Neural progenitor cell (in vitro differentiated cells): ENCODE results near the gene UBE2M. TPM values are rescaled to one million over a fixed set of nuclear protein-coding genes. Genes with fewer than 3 reads are reported as not detected.
A peak's percentile ranks its signal among the peaks of the same experiment; 100 is the strongest.

ENCODE experiments used
- DNase-seq: peaks from one replicate; pipeline ENCODE4 v3.0.0-alpha.2; 2016; ENCODE audit warnings: low spot score
- H2AFZ ChIP-seq: fragments of 200-600 bp; sonication (generic); replicated peaks from 2 replicates; pipeline ENCODE4 v1.6.1; 2016; ENCODE audit warnings: antibody characterized with exemption
- H3F3A ChIP-seq: fragments of 200-600 bp; sonication (generic); 2 replicates; pipeline ENCODE4 v1.6.1; 2016; ENCODE audit warnings: antibody characterized with exemption, low read depth
- H3K27ac ChIP-seq: fragments of 200-600 bp; sonication (generic); 2 replicates; pipeline ENCODE4 v1.5.1; 2016; ENCODE audit warnings: mild to moderate bottlenecking
- H3K27me3 ChIP-seq: fragments of 200-600 bp; sonication (generic); 2 replicates; pipeline ENCODE4 v1.6.1; 2016; ENCODE audit warnings: mild to moderate bottlenecking, moderate library complexity
- H3K36me3 ChIP-seq: fragments of 200-600 bp; sonication (generic); 2 replicates; pipeline ENCODE4 v1.5.1; 2016
- H3K4me1 ChIP-seq: fragments of 200-600 bp; sonication (generic); 2 replicates; pipeline ENCODE4 v1.6.1; 2016; ENCODE audit warnings: mixed run types
- H3K4me2 ChIP-seq: fragments of 200-600 bp; sonication (generic); 2 replicates; pipeline ENCODE4 v1.6.1; 2016
- H3K4me3 ChIP-seq: fragments of 200-600 bp; sonication (generic); 2 replicates; pipeline ENCODE4 v1.5.1; 2016
- H3K79me2 ChIP-seq: fragments of 200-600 bp; sonication (generic); 2 replicates; pipeline ENCODE4 v1.6.1; 2016; ENCODE audit warnings: low read depth
- H3K9ac ChIP-seq: fragments of 200-600 bp; sonication (generic); 2 replicates; pipeline ENCODE4 v1.6.1; 2016
- H3K9me3 ChIP-seq: fragments of 200-600 bp; sonication (generic); 2 replicates; pipeline ENCODE4 v1.5.1; 2016; ENCODE audit warnings: low read depth
- H4K20me1 ChIP-seq: fragments of 200-600 bp; sonication (generic); 2 replicates; pipeline ENCODE4 v1.6.1; 2016; ENCODE audit warnings: low read depth
- H3K27ac Mint-ChIP-seq: 3 replicates; pipeline ENCODE4 v1.8.0; 2021; ENCODE audit warnings: mixed read lengths
- H3K27me3 Mint-ChIP-seq: 2 replicates; pipeline ENCODE4 v1.8.0; 2022; ENCODE audit warnings: low read depth, mild to moderate bottlenecking, inconsistent platforms, moderate library complexity, mixed read lengths; ENCODE audit not compliant: insufficient read depth
- H3K36me3 Mint-ChIP-seq: 3 replicates; pipeline ENCODE4 v1.8.0; 2021; ENCODE audit warnings: mixed read lengths
- H3K4me1 Mint-ChIP-seq: 3 replicates; pipeline ENCODE4 v1.8.0; 2021; ENCODE audit warnings: mixed read lengths
- H3K4me3 Mint-ChIP-seq: 3 replicates; pipeline ENCODE4 v1.8.0; 2021; ENCODE audit warnings: mild to moderate bottlenecking, moderate library complexity, mixed read lengths
- H3K9me3 Mint-ChIP-seq: 3 replicates; pipeline ENCODE4 v1.8.0; 2020; ENCODE audit warnings: mixed read lengths
- CTCF ChIP-seq: fragments of 200-600 bp; sonication (generic); IDR thresholded peaks from 2 replicates; pipeline ENCODE4 v1.5.1; 2017; ENCODE audit warnings: antibody characterized with exemption, mild to moderate bottlenecking
- EZH2 ChIP-seq: fragments of 200-600 bp; sonication (generic); IDR thresholded peaks from 2 replicates; pipeline ENCODE4 v1.6.1; 2017; ENCODE audit warnings: antibody characterized with exemption, mild to moderate bottlenecking, moderate library complexity
- EZH2phosphoT487 ChIP-seq: fragments of 200-600 bp; sonication (generic); IDR thresholded peaks from 2 replicates; pipeline ENCODE4 v1.6.1; 2017; ENCODE audit warnings: antibody characterized with exemption
- total RNA-seq: library from RNA; depleted of rRNA; stranded (reverse); fragments of >200 nt; gene quantifications from 2 replicates; pipeline ENCODE4 v1.2.3, GENCODE V29; 2015; ENCODE audit warnings: low replicate concordance

The UBE2M gene
- total RNA-seq, 1 donor from 2014 or later: 73.3 TPM

- peaks cover 3% of the 10 kb centered on the region for H3K4me1 Mint-ChIP-seq
- no peak overlapping the region for H3K4me3 Mint-ChIP-seq
- Histone ChIP-seq H2AFZ (no peak overlapping the region), H3K9ac (peak overlapping the region; percentile 27), H4K20me1 (no peaks in the 10 kb centered on the region), H3F3A (peaks cover 13% of the 10 kb centered on the region), H3K79me2 (no peaks in the 10 kb centered on the region), H3K27me3 (peaks cover 19% of the 10 kb centered on the region), H3K4me3 (no peak overlapping the region), H3K4me1 (peaks cover under 1% of the 10 kb centered on the region), H3K4me2 (no peak overlapping the region), H3K27ac (no peak overlapping the region), H3K36me3 (no peaks in the 10 kb centered on the region), H3K9me3 (no peaks in the 10 kb centered on the region)
- no peak overlapping the region for H3K27ac Mint-ChIP-seq
- peaks cover 13% of the 10 kb centered on the region for H3K36me3 Mint-ChIP-seq
- no peaks in the 10 kb centered on the region for H3K9me3 Mint-ChIP-seq
- TF ChIP-seq EZH2phosphoT487: no peak
- no peak for TF ChIP-seq EZH2
- TF ChIP-seq CTCF: no peak
- DNase-seq: no peak
- peaks cover 9% of the 10 kb centered on the region for H3K27me3 Mint-ChIP-seq
These were observed 8.6 kb upstream of the UBE2M start for GRCh38 chr19:58566989-58567388.

GRCh38 chr19:58563823-58564222 lies 5.4 kb upstream of the UBE2M start:
- H3K4me1 ChIP-seq: peaks cover 6% of the 10 kb centered on the region
- no peak overlapping the region for H2AFZ ChIP-seq
- H3K36me3 Mint-ChIP-seq: peaks cover 11% of the 10 kb centered on the region
- no peak overlapping the region for H3K27ac ChIP-seq
- H3F3A ChIP-seq: peaks cover 32% of the 10 kb centered on the region
- no peaks in the 10 kb centered on the region for H4K20me1 ChIP-seq
- H3K27ac Mint-ChIP-seq: peak overlapping the region; percentile 92
- peaks cover 11% of the 10 kb centered on the region for H3K4me1 Mint-ChIP-seq
- H3K27me3 ChIP-seq: peaks cover 22% of the 10 kb centered on the region
- H3K9me3 Mint-ChIP-seq: no peaks in the 10 kb centered on the region
- peak overlapping the region; percentile 71 for H3K4me3 Mint-ChIP-seq
- DNase-seq: no peak
- H3K27me3 Mint-ChIP-seq: peaks cover 13% of the 10 kb centered on the region
- no peak overlapping the region for H3K4me2 ChIP-seq
- no peak for TF ChIP-seq EZH2
- no peak for TF ChIP-seq CTCF
- TF ChIP-seq EZH2phosphoT487: no peak
- peaks cover 15% of the 10 kb centered on the region for H3K79me2 ChIP-seq
- H3K9me3 ChIP-seq: no peaks in the 10 kb centered on the region
- H3K36me3 ChIP-seq: no peaks in the 10 kb centered on the region
- no peak overlapping the region for H3K9ac ChIP-seq
- H3K4me3 ChIP-seq: no peak overlapping the region

DNA sequence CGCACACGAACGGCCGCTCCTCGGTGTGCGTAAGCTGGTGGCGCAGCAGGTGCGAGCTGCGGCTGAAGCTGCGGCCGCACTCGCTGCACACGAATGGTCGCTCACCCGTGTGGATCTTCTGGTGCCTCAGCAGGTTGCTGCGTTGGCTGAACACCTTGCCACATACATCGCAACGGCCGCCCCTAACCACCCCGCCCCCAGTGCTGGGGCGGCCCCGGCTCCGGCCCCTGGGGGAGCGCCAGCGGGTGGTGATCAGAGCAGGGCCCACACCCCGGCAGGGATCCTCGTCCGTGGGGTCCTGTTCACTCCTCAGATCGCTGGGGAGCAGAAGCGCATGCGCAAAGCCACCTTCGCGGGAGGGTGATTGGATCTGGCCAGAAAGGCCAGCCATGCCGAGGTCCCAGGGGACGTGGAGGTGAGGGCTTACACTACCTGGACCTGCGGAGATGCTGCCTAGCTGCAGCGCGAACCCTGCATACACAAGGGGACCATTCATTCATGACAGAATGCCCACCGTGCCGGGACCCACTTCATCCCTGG lies 4.7 kb upstream of the UBE2M start:
- Histone ChIP-seq H3K4me1 (peaks cover 6% of the 10 kb centered on the region), H2AFZ (no peak overlapping the region), H3K9me3 (no peaks in the 10 kb centered on the region), H3K79me2 (peaks cover 16% of the 10 kb centered on the region), H3K4me2 (peak overlapping the region; percentile 63), H3K36me3 (no peaks in the 10 kb centered on the region), H4K20me1 (no peaks in the 10 kb centered on the region), H3K27ac (no peak overlapping the region), H3F3A (peaks cover 30% of the 10 kb centered on the region), H3K4me3 (peak overlapping the region; percentile 26), H3K9ac (no peak overlapping the region), H3K27me3 (peaks cover 22% of the 10 kb centered on the region)
- Mint-ChIP-seq H3K4me1 (peaks cover 11% of the 10 kb centered on the region), H3K9me3 (no peaks in the 10 kb centered on the region), H3K36me3 (peaks cover 7% of the 10 kb centered on the region), H3K4me3 (no peak overlapping the region), H3K27ac (peak overlapping the region; percentile 92), H3K27me3 (peaks cover 11% of the 10 kb centered on the region)
- DNase-seq: no peak
- TF ChIP-seq EZH2 (no peak), CTCF (no peak), EZH2phosphoT487 (no peak)
